ENCODE data around the gene MYOG. TPM values are rescaled to one million over a fixed set of nuclear protein-coding genes. Genes with fewer than 3 reads are reported as not detected.

MYOG gene
- total and polyA plus RNA-seq, 2 of the 4 experiments (the other 2 are of a cell fraction), result not detected

DNA sequence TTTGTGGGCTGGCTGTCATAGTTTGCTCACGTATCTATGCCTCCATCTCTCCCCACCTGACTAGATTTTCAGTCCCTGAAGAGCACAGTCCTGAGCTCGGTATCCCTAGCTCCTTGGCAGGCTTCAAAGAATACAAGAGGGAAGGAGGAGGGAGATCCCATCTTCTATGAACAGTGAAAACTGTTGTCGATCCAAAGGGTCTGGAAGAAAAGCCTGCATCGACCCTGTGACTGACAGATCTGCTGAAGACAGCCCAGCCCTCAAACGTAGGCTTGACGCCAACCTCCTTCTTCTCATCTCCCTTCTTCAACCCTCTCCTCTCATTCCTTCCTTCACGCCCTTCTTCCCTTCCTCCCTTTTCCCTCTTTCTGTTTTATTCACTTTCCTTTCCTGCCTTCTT lies 28.4 kb upstream of the MYOG start:
- no peak for TF ChIP-seq MXI1 (IDR thresholded peaks at IDR 0.05; ENCODE audit: borderline replicate concordance, low read depth, low read length)
- TF ChIP-seq RFX5 (IDR thresholded peaks at IDR 0.05; ENCODE audit: low read depth, low read length), result no peak
- TF ChIP-seq, protein P1, sequence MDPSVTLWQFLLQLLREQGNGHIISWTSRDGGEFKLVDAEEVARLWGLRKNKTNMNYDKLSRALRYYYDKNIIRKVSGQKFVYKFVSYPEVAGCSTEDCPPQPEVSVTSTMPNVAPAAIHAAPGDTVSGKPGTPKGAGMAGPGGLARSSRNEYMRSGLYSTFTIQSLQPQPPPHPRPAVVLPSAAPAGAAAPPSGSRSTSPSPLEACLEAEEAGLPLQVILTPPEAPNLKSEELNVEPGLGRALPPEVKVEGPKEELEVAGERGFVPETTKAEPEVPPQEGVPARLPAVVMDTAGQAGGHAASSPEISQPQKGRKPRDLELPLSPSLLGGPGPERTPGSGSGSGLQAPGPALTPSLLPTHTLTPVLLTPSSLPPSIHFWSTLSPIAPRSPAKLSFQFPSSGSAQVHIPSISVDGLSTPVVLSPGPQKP (IDR thresholded peaks at IDR 0.05; ENCODE audit: borderline replicate concordance, low read depth, low read length), result no peak
- TF ChIP-seq RAD21 (IDR thresholded peaks at IDR 0.05; ENCODE audit: low read length), result no peak
- no peak for TF ChIP-seq FOS (IDR thresholded peaks at IDR 0.05; ENCODE audit: low read depth, low read length)
- TF ChIP-seq, protein P2, sequence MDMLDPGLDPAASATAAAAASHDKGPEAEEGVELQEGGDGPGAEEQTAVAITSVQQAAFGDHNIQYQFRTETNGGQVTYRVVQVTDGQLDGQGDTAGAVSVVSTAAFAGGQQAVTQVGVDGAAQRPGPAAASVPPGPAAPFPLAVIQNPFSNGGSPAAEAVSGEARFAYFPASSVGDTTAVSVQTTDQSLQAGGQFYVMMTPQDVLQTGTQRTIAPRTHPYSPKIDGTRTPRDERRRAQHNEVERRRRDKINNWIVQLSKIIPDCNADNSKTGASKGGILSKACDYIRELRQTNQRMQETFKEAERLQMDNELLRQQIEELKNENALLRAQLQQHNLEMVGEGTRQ (IDR thresholded peaks at IDR 0.05; ENCODE audit: low read depth, low read length), result no peak
- no peak for TF ChIP-seq NFE2L2 (IDR thresholded peaks at IDR 0.05; ENCODE audit: low read depth, low read length)
- TF ChIP-seq CEBPB (IDR thresholded peaks at IDR 0.05; ENCODE audit: low read depth, low read length), result no peak
- TF ChIP-seq SMC3 (IDR thresholded peaks at IDR 0.05; ENCODE audit: low read depth, low read length), result no peak
- no peak for TF ChIP-seq MAFK (IDR thresholded peaks at IDR 0.05; ENCODE audit: low read depth, low read length)
- no peak for TF ChIP-seq MAZ (IDR thresholded peaks at IDR 0.05; ENCODE audit: borderline replicate concordance, low read depth, low read length)
- TF ChIP-seq POLR2A (IDR thresholded peaks at IDR 0.05; ENCODE audit: low read depth, low read length), result no peak
- no peak for TF ChIP-seq RCOR1 (IDR thresholded peaks at IDR 0.05; ENCODE audit: insufficient replicate concordance, low read length)
- TF ChIP-seq, protein P3, sequence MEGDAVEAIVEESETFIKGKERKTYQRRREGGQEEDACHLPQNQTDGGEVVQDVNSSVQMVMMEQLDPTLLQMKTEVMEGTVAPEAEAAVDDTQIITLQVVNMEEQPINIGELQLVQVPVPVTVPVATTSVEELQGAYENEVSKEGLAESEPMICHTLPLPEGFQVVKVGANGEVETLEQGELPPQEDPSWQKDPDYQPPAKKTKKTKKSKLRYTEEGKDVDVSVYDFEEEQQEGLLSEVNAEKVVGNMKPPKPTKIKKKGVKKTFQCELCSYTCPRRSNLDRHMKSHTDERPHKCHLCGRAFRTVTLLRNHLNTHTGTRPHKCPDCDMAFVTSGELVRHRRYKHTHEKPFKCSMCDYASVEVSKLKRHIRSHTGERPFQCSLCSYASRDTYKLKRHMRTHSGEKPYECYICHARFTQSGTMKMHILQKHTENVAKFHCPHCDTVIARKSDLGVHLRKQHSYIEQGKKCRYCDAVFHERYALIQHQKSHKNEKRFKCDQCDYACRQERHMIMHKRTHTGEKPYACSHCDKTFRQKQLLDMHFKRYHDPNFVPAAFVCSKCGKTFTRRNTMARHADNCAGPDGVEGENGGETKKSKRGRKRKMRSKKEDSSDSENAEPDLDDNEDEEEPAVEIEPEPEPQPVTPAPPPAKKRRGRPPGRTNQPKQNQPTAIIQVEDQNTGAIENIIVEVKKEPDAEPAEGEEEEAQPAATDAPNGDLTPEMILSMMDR (conservative IDR thresholded peaks at IDR 0.05; ENCODE audit: low read depth, low read length), result no peak
- no peak for TF ChIP-seq BHLHE40 (IDR thresholded peaks at IDR 0.05; ENCODE audit: low read depth, low read length)
- H3K4ac ChIP-seq (ENCODE audit: low read depth, low read length), result no peak overlapping the region
- no peaks in the 10 kb centered on the region for H3K9me1 ChIP-seq (ENCODE audit: insufficient read depth, low read length)
- POLR2A ChIA-PET (ENCODE audit: unreplicated experiment), result no interaction called here
- no peaks in the 10 kb centered on the region for H3K4me1 ChIP-seq (ENCODE audit: control insufficient read depth, insufficient read depth, low read length)
- intact Hi-C loops (cut with micrococcal nuclease) (no loop called here), in situ Hi-C loops (cut with MboI; ENCODE audit: low sequenced_read_pairs) (no loop called here), dilution Hi-C loops (cut with HindIII; ENCODE audit: low sequenced_read_pairs, unreplicated experiment) (no loop called here)
- CTCF ChIA-PET, result no interaction called here
- WGBS, 2 experiments (ENCODE audit: extremely low coverage in 2 of 2, insufficient read length in 1 of 2), result 85% methylated on average over 1 of the region's 7 CpGs; no CpG with 5 or more reads in 1 of the 2 experiments
- no peak overlapping the region for H2AK5ac ChIP-seq (ENCODE audit: low read depth, low read length)
- H3K14ac ChIP-seq (replicated peaks; ENCODE audit: low read depth, low read length), result no peak overlapping the region
- no peaks in the 10 kb centered on the region for H4K20me1 ChIP-seq (ENCODE audit: insufficient read depth, low read length)
- no peak overlapping the region for H3K9ac ChIP-seq (ENCODE audit: low read depth, low read length)
- H3K36me3 ChIP-seq (ENCODE audit: control insufficient read depth, insufficient read depth, low read length), result no peaks in the 10 kb centered on the region
- no peak overlapping the region for H3K56ac ChIP-seq (ENCODE audit: extremely low read depth, insufficient read depth, low read length)
- no peak overlapping the region for H2BK20ac ChIP-seq (ENCODE audit: low read depth, low read length)
- BruUV-seq (replicated peaks), result no TSS peak
- H3K9me3 ChIP-seq (ENCODE audit: control insufficient read depth, insufficient read depth, low read length), result peaks cover 4% of the 10 kb centered on the region
- no peaks in the 10 kb centered on the region for H3K79me1 ChIP-seq (ENCODE audit: low read depth in 1 of 2, low read length in 2 of 2)
- H2BK15ac ChIP-seq (ENCODE audit: low read depth, low read length), result no peak overlapping the region
- H4K91ac ChIP-seq (ENCODE audit: insufficient read depth, low read depth, low read length), result no peak overlapping the region
- H3K4me2 ChIP-seq (ENCODE audit: low read depth, low read length), result no peak overlapping the region
- no peak overlapping the region for H2AFZ ChIP-seq (replicated peaks; ENCODE audit: low read length, poor library complexity)
- no peak overlapping the region for H4K5ac ChIP-seq (ENCODE audit: low read depth, low read length)
- no peak overlapping the region for H3K27ac ChIP-seq (ENCODE audit: insufficient read depth, low read length)
- H4K8ac ChIP-seq (ENCODE audit: low read depth in 2 of 2, low read length in 2 of 2), result no peak overlapping the region
- no peak for DNase-seq
- H3K23ac ChIP-seq (ENCODE audit: low read depth, low read length), result no peak overlapping the region
- H2BK5ac ChIP-seq (ENCODE audit: low read depth, low read length, poor library complexity, severe bottlenecking), result no peak overlapping the region
- no peak overlapping the region for H3K4me3 ChIP-seq (ENCODE audit: insufficient read depth, low read depth, low read length)
- ATAC-seq (ENCODE audit: low read depth), result no peak
- H3K18ac ChIP-seq (ENCODE audit: low read depth, low read length), result no peak overlapping the region
- H2AK9ac ChIP-seq (replicated peaks; ENCODE audit: low read depth, low read length, poor library complexity), result no peak overlapping the region
- H2BK120ac ChIP-seq (ENCODE audit: low read depth, low read length), result no peak overlapping the region
- H3K27me3 ChIP-seq (ENCODE audit: control insufficient read depth, insufficient read depth, low read length), result peaks cover 71% of the 10 kb centered on the region

Measured in IMR-90 (cell line).